WTC11 (cell line): ENCODE data around the gene SLC25A41. TPM values are rescaled to one million over a fixed set of nuclear protein-coding genes. Genes with fewer than 3 reads are reported as not detected.
A peak's percentile ranks its signal among the peaks of the same experiment; 100 is the strongest.

Source experiments
- ETV6 ChIP-seq: sonication (generic); formaldehyde crosslinking; IDR thresholded peaks from 2 replicates; pipeline ENCODE4 v1.8.1; 2022; ENCODE audit warnings: mild to moderate bottlenecking, missing genetic modification reagents
- GTF2I ChIP-seq: fragments of 250-450 bp; sonication (Bioruptor Pico); conservative IDR thresholded peaks from 2 replicates; pipeline ENCODE4 v1.4.0; 2021; ENCODE audit warnings: mild to moderate bottlenecking
- JAZF1 ChIP-seq: fragments of 250-450 bp; sonication (Bioruptor Pico); IDR thresholded peaks from 2 replicates; pipeline ENCODE4 v1.9.0; 2021; ENCODE audit warnings: moderate library complexity, mild to moderate bottlenecking, inconsistent platforms
- KAT7 ChIP-seq: sonication (generic); formaldehyde crosslinking; IDR thresholded peaks from 2 replicates; pipeline ENCODE4 v1.8.1; 2023; ENCODE audit warnings: missing genetic modification reagents, mild to moderate bottlenecking, borderline replicate concordance
- MYBL2 ChIP-seq: sonication (generic); formaldehyde crosslinking; IDR thresholded peaks from 2 replicates; pipeline ENCODE4 v1.8.1; 2023; ENCODE audit warnings: mild to moderate bottlenecking, moderate library complexity, missing genetic modification reagents
- NFYB ChIP-seq: sonication (generic); formaldehyde crosslinking; conservative IDR thresholded peaks from 2 replicates; pipeline ENCODE4 v1.8.0; 2022; ENCODE audit warnings: low read depth, missing genetic modification reagents
- NR1H2 ChIP-seq: sonication (generic); formaldehyde crosslinking; IDR thresholded peaks from 2 replicates; pipeline ENCODE4 v1.9.0; 2021; ENCODE audit warnings: mild to moderate bottlenecking, moderate library complexity, missing genetic modification reagents
- NR3C1 ChIP-seq: sonication (generic); formaldehyde crosslinking; conservative IDR thresholded peaks from 2 replicates; pipeline ENCODE4 v1.8.1; 2023; ENCODE audit warnings: low read depth, mild to moderate bottlenecking, missing genetic modification reagents
- PRRX2 ChIP-seq: fragments of 250-450 bp; sonication (Bioruptor Pico); IDR thresholded peaks from 2 replicates; pipeline ENCODE4 v1.8.0; 2021; ENCODE audit warnings: mild to moderate bottlenecking
- SOX15 ChIP-seq: fragments of 250-450 bp; sonication (Bioruptor Pico); IDR thresholded peaks from 2 replicates; pipeline ENCODE4 v1.9.0; 2021; ENCODE audit warnings: mild to moderate bottlenecking
- TP53 ChIP-seq: sonication (generic); formaldehyde crosslinking; IDR thresholded peaks from 2 replicates; pipeline ENCODE4 v1.8.1; 2023; ENCODE audit warnings: mild to moderate bottlenecking, missing genetic modification reagents
- ZNF317 ChIP-seq: sonication (generic); formaldehyde crosslinking; IDR thresholded peaks from 2 replicates; pipeline ENCODE4 v1.8.1; 2023; ENCODE audit warnings: low read depth, mild to moderate bottlenecking, moderate library complexity, missing genetic modification reagents, borderline replicate concordance
- ZNF416 ChIP-seq: fragments of 250-450 bp; sonication (Bioruptor Pico); IDR thresholded peaks from 2 replicates; pipeline ENCODE4 v1.9.0; 2021; ENCODE audit warnings: mild to moderate bottlenecking, inconsistent platforms
- total RNA-seq: library from RNA; stranded (reverse); gene quantifications from 3 replicates; pipeline ENCODE4 v1.2.3, GENCODE V29; 2021
- TF ChIP-seq, protein P1 (sequence below): sonication (generic); formaldehyde crosslinking; IDR thresholded peaks from 2 replicates; pipeline ENCODE4 v1.8.0; 2022; ENCODE audit warnings: missing genetic modification reagents
- TF ChIP-seq, protein P2 (sequence below): sonication (generic); formaldehyde crosslinking; IDR thresholded peaks from 2 replicates; pipeline ENCODE4 v1.8.1; 2023; ENCODE audit warnings: mild to moderate bottlenecking, missing genetic modification reagents
- TF ChIP-seq, protein P3 (sequence below): sonication (generic); formaldehyde crosslinking; IDR thresholded peaks from 2 replicates; pipeline ENCODE4 v1.8.1; 2023; ENCODE audit warnings: mild to moderate bottlenecking, missing genetic modification reagents
- TF ChIP-seq, protein P4 (sequence below): sonication (generic); formaldehyde crosslinking; IDR thresholded peaks from 2 replicates; pipeline ENCODE4 v1.8.0; 2022; ENCODE audit warnings: mild to moderate bottlenecking, missing genetic modification reagents
- TF ChIP-seq, protein P5 (sequence below): sonication (generic); formaldehyde crosslinking; IDR thresholded peaks from 2 replicates; pipeline ENCODE4 v1.8.0; 2022; ENCODE audit warnings: mild to moderate bottlenecking, missing genetic modification reagents
- TF ChIP-seq, protein P6 (sequence below): sonication (generic); formaldehyde crosslinking; conservative IDR thresholded peaks from 2 replicates; pipeline ENCODE4 v1.8.1; 2023; ENCODE audit warnings: mild to moderate bottlenecking, low read depth, missing genetic modification reagents, moderate library complexity
- TF ChIP-seq, protein P7 (sequence below): fragments of 250-450 bp; sonication (Bioruptor Pico); IDR thresholded peaks from 2 replicates; pipeline ENCODE4 v1.9.0; 2021; ENCODE audit warnings: mild to moderate bottlenecking, borderline replicate concordance

The SLC25A41 gene
- total RNA-seq, 1 experiment from 2014 or later, result 0.35 TPM

DNA sequence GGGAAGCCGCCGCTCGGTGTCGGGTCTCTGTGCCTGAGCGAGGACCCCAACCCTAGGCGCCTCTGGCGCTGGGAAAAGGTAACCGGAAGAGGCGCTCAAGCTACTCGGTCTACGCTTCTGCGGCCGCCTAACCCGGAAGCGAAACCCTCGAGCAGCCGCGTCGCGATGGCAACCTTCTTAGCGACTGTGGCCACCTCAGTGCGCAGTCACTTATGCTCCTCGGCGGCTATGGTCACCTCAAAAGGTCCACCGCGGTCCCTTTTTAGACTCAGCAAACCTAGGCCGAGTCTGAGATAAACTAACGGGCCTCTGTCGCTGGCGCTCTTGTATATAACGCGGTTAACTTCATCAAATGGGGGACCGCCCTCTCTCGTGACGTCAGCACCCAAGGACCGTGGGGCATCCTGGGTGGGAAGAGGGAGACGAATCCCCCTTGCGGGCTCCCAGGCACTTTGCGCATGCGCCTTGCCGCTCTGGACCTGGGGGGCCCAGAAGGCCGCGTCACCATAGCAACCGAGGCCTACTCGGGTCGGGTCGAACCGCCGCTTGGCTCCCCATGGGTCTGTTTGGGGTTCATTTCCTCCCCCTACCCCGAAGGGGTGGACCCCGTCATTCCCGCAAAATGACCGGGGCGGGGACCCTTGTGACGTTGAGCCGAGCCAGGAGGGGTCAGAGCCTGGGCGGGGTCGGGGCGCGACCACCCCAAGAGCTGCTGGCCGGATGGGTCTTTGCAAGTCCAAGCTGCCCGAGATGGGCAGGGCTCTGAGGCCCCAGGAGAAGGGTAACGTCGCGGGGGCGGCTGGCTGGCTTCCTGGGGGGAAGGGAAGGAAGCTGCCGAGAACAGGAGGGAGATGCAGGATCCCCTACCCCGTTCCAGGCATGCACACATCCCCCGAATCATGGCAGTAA lies 40.2 kb downstream of the SLC25A41 start, which contains the start of gene GTF2F1 (continued):
- TF ChIP-seq, protein P1, sequence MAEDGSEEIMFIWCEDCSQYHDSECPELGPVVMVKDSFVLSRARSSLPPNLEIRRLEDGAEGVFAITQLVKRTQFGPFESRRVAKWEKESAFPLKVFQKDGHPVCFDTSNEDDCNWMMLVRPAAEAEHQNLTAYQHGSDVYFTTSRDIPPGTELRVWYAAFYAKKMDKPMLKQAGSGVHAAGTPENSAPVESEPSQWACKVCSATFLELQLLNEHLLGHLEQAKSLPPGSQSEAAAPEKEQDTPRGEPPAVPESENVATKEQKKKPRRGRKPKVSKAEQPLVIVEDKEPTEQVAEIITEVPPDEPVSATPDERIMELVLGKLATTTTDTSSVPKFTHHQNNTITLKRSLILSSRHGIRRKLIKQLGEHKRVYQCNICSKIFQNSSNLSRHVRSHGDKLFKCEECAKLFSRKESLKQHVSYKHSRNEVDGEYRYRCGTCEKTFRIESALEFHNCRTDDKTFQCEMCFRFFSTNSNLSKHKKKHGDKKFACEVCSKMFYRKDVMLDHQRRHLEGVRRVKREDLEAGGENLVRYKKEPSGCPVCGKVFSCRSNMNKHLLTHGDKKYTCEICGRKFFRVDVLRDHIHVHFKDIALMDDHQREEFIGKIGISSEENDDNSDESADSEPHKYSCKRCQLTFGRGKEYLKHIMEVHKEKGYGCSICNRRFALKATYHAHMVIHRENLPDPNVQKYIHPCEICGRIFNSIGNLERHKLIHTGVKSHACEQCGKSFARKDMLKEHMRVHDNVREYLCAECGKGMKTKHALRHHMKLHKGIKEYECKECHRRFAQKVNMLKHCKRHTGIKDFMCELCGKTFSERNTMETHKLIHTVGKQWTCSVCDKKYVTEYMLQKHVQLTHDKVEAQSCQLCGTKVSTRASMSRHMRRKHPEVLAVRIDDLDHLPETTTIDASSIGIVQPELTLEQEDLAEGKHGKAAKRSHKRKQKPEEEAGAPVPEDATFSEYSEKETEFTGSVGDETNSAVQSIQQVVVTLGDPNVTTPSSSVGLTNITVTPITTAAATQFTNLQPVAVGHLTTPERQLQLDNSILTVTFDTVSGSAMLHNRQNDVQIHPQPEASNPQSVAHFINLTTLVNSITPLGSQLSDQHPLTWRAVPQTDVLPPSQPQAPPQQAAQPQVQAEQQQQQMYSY (CRISPR knock-in tag), result no peak
- TF ChIP-seq KAT7 (no peak), NR1H2 (CRISPR knock-in tag) (no peak), MYBL2 (CRISPR knock-in tag) (peak; percentile 15; the same call in 1 of the 2 replicates), ZNF416 (CRISPR knock-in tag) (no peak), NR3C1 (CRISPR knock-in tag) (no peak), SOX15 (no peak), TP53 (CRISPR knock-in tag) (no peak), PRRX2 (CRISPR knock-in tag) (no peak), ZNF317 (CRISPR knock-in tag) (no peak), ETV6 (peak; percentile 36; the same call in 1 of the 2 replicates), GTF2I (CRISPR knock-in tag) (no peak), JAZF1 (no peak), NFYB (CRISPR knock-in tag) (0 out of 2 replicates have a peak, but pooled peaks have one; percentile 1)
- TF ChIP-seq, protein P2, sequence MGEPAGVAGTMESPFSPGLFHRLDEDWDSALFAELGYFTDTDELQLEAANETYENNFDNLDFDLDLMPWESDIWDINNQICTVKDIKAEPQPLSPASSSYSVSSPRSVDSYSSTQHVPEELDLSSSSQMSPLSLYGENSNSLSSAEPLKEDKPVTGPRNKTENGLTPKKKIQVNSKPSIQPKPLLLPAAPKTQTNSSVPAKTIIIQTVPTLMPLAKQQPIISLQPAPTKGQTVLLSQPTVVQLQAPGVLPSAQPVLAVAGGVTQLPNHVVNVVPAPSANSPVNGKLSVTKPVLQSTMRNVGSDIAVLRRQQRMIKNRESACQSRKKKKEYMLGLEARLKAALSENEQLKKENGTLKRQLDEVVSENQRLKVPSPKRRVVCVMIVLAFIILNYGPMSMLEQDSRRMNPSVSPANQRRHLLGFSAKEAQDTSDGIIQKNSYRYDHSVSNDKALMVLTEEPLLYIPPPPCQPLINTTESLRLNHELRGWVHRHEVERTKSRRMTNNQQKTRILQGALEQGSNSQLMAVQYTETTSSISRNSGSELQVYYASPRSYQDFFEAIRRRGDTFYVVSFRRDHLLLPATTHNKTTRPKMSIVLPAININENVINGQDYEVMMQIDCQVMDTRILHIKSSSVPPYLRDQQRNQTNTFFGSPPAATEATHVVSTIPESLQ (CRISPR knock-in tag), result no peak
- TF ChIP-seq, protein P3, sequence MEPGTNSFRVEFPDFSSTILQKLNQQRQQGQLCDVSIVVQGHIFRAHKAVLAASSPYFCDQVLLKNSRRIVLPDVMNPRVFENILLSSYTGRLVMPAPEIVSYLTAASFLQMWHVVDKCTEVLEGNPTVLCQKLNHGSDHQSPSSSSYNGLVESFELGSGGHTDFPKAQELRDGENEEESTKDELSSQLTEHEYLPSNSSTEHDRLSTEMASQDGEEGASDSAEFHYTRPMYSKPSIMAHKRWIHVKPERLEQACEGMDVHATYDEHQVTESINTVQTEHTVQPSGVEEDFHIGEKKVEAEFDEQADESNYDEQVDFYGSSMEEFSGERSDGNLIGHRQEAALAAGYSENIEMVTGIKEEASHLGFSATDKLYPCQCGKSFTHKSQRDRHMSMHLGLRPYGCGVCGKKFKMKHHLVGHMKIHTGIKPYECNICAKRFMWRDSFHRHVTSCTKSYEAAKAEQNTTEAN (CRISPR knock-in tag), result no peak
- TF ChIP-seq, protein P4, sequence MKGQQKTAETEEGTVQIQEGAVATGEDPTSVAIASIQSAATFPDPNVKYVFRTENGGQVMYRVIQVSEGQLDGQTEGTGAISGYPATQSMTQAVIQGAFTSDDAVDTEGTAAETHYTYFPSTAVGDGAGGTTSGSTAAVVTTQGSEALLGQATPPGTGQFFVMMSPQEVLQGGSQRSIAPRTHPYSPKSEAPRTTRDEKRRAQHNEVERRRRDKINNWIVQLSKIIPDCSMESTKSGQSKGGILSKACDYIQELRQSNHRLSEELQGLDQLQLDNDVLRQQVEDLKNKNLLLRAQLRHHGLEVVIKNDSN (CRISPR knock-in tag), result no peak
- TF ChIP-seq, protein P5, sequence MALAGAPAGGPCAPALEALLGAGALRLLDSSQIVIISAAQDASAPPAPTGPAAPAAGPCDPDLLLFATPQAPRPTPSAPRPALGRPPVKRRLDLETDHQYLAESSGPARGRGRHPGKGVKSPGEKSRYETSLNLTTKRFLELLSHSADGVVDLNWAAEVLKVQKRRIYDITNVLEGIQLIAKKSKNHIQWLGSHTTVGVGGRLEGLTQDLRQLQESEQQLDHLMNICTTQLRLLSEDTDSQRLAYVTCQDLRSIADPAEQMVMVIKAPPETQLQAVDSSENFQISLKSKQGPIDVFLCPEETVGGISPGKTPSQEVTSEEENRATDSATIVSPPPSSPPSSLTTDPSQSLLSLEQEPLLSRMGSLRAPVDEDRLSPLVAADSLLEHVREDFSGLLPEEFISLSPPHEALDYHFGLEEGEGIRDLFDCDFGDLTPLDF (CRISPR knock-in tag), result no peak
- TF ChIP-seq, protein P6, sequence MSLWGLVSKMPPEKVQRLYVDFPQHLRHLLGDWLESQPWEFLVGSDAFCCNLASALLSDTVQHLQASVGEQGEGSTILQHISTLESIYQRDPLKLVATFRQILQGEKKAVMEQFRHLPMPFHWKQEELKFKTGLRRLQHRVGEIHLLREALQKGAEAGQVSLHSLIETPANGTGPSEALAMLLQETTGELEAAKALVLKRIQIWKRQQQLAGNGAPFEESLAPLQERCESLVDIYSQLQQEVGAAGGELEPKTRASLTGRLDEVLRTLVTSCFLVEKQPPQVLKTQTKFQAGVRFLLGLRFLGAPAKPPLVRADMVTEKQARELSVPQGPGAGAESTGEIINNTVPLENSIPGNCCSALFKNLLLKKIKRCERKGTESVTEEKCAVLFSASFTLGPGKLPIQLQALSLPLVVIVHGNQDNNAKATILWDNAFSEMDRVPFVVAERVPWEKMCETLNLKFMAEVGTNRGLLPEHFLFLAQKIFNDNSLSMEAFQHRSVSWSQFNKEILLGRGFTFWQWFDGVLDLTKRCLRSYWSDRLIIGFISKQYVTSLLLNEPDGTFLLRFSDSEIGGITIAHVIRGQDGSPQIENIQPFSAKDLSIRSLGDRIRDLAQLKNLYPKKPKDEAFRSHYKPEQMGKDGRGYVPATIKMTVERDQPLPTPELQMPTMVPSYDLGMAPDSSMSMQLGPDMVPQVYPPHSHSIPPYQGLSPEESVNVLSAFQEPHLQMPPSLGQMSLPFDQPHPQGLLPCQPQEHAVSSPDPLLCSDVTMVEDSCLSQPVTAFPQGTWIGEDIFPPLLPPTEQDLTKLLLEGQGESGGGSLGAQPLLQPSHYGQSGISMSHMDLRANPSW (CRISPR knock-in tag), result no peak
- TF ChIP-seq, protein P7, sequence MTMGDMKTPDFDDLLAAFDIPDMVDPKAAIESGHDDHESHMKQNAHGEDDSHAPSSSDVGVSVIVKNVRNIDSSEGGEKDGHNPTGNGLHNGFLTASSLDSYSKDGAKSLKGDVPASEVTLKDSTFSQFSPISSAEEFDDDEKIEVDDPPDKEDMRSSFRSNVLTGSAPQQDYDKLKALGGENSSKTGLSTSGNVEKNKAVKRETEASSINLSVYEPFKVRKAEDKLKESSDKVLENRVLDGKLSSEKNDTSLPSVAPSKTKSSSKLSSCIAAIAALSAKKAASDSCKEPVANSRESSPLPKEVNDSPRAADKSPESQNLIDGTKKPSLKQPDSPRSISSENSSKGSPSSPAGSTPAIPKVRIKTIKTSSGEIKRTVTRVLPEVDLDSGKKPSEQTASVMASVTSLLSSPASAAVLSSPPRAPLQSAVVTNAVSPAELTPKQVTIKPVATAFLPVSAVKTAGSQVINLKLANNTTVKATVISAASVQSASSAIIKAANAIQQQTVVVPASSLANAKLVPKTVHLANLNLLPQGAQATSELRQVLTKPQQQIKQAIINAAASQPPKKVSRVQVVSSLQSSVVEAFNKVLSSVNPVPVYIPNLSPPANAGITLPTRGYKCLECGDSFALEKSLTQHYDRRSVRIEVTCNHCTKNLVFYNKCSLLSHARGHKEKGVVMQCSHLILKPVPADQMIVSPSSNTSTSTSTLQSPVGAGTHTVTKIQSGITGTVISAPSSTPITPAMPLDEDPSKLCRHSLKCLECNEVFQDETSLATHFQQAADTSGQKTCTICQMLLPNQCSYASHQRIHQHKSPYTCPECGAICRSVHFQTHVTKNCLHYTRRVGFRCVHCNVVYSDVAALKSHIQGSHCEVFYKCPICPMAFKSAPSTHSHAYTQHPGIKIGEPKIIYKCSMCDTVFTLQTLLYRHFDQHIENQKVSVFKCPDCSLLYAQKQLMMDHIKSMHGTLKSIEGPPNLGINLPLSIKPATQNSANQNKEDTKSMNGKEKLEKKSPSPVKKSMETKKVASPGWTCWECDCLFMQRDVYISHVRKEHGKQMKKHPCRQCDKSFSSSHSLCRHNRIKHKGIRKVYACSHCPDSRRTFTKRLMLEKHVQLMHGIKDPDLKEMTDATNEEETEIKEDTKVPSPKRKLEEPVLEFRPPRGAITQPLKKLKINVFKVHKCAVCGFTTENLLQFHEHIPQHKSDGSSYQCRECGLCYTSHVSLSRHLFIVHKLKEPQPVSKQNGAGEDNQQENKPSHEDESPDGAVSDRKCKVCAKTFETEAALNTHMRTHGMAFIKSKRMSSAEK (CRISPR knock-in tag), result no peak
